SH-SY5Y (cell line): Measurements from ENCODE around the gene TAF1D.

Experiments used
- GATA2 ChIP-seq: IDR thresholded peaks from 2 replicates; pipeline ENCODE4 v1.6.1; 2011; ENCODE audit warnings: mild to moderate bottlenecking, low read depth, low read length
- GATA3 ChIP-seq: IDR thresholded peaks from 2 replicates; pipeline ENCODE4 v1.6.1; 2011; ENCODE audit warnings: low read depth, mild to moderate bottlenecking, low read length, moderate library complexity

DNA sequence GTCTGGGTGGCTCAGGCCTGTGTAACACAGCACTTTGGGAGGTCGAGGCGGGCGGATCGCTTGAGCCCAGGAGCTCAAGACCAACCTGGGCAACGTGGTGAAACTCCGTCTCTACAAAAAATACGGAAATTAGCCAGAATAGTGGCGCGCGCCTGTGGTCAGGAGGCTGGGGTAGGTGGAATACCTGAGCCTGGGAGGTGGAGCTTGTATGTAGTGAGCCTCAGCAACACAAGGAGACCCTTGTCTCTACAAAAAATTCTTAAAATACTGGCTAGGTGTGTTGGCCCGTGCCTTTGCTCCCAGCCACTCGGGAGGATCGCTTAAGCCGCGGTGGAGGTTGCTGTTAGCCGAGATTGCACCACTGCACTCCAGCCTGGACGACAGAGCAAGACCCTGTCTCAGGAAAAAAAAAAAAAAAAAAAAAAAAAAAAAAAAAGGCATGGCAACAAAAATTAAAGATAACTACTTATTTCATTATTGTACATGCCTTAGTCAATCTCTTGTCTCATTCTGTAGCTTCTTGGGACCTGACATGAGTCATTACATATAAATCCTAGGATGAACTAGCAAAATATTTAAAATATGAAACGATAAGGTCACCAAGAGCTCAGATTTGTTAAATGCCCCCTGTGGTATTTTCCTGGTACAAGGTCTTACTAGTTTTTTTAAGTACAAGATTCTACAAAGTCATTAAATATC lies 1.1 kb downstream of the TAF1D start:
- TF ChIP-seq GATA2 (no peak), GATA3 (no peak)
